ENCODE measurements around the gene MRM2. TPM values are rescaled to one million over a fixed set of nuclear protein-coding genes. Genes with fewer than 3 reads are reported as not detected.
A peak's percentile ranks its signal among the peaks of the same experiment; 100 is the strongest.
"Not testable (repeated sequence)": the region's sequence is repeated elsewhere in the genome, so short reads cannot be mapped to it uniquely, and the experiment has no call there.

MRM2 gene
- total RNA-seq, 1 experiment from 2014 or later: 32.1 TPM

- peaks cover 25% of the 10 kb centered on the region for H3K36me3 Mint-ChIP-seq (ENCODE audit: insufficient read depth, unreplicated experiment)
- no peaks in the 10 kb centered on the region for H3K27me3 Mint-ChIP-seq (ENCODE audit: insufficient read depth, unreplicated experiment)
- peak; percentile 31 for DNase-seq (ENCODE audit: unreplicated experiment)
- intact Hi-C loops (cut with micrococcal nuclease): no loop called here
- H3K4me1 Mint-ChIP-seq (ENCODE audit: insufficient read depth, unreplicated experiment): no peaks in the 10 kb centered on the region
- ChIA-PET POLR2A (interaction anchor here (1.6 kb wide), 1 partner anchor 84 kb away, joined by 4 read pairs; the partner anchor contains the start of gene EIF3B), CTCF (interaction anchor here (0.6 kb wide), 1 partner anchor 715 kb away, joined by 3 read pairs; no protein-coding TSS in a partner anchor)
- BruUV-seq (replicated peaks): no TSS peak
- no peak overlapping the region for H3K27ac Mint-ChIP-seq (ENCODE audit: low read depth, unreplicated experiment)
- H3K9me3 Mint-ChIP-seq (ENCODE audit: unreplicated experiment): no peaks in the 10 kb centered on the region
- no peak for TF ChIP-seq CTCF (IDR thresholded peaks at IDR 0.05; ENCODE audit: unreplicated experiment)
- no peak overlapping the region for H3K4me3 Mint-ChIP-seq (ENCODE audit: unreplicated experiment)
Measured at GRCh38 chr7:2269991-2270460, 28.0 kb upstream of the MRM2 start.

GRCh38 chr7:2269089-2269990, 27.3 kb upstream of the MRM2 start:
- H3K4me1 Mint-ChIP-seq (ENCODE audit: insufficient read depth, unreplicated experiment); BruUV-seq (replicated peaks); H3K27ac Mint-ChIP-seq (ENCODE audit: low read depth, unreplicated experiment); H3K9me3 Mint-ChIP-seq (ENCODE audit: unreplicated experiment); H3K4me3 Mint-ChIP-seq (ENCODE audit: unreplicated experiment); intact Hi-C loops (cut with micrococcal nuclease); DNase-seq (ENCODE audit: unreplicated experiment); H3K27me3 Mint-ChIP-seq (ENCODE audit: insufficient read depth, unreplicated experiment): not testable (repeated sequence)
- ChIA-PET POLR2A (interaction anchor here (1.6 kb wide), 1 partner anchor 85 kb away, joined by 4 read pairs; the partner anchor contains the start of gene EIF3B), CTCF (interaction anchor here (0.6 kb wide), 1 partner anchor 714 kb away, joined by 3 read pairs; no protein-coding TSS in a partner anchor)
- H3K36me3 Mint-ChIP-seq (ENCODE audit: insufficient read depth, unreplicated experiment): peaks cover 25% of the 10 kb centered on the region

GRCh38 chr7:2266911-2267310, 24.9 kb upstream of the MRM2 start:
- Mint-ChIP-seq H3K9me3 (ENCODE audit: unreplicated experiment) (no peaks in the 10 kb centered on the region), H3K36me3 (ENCODE audit: insufficient read depth, unreplicated experiment) (peaks cover 14% of the 10 kb centered on the region), H3K27me3 (ENCODE audit: insufficient read depth, unreplicated experiment) (no peaks in the 10 kb centered on the region), H3K4me1 (ENCODE audit: insufficient read depth, unreplicated experiment) (no peaks in the 10 kb centered on the region), H3K27ac (ENCODE audit: low read depth, unreplicated experiment) (peak overlapping the region; percentile 27), H3K4me3 (ENCODE audit: unreplicated experiment) (peak overlapping the region; percentile 19)
- CTCF ChIA-PET: interaction anchor here (0.6 to 0.7 kb wide), 2 partner anchors 518 to 688 kb away, joined by 3 to 4 read pairs; no protein-coding TSS in a partner anchor
- TF ChIP-seq CTCF (IDR thresholded peaks at IDR 0.05; ENCODE audit: unreplicated experiment): no peak
- POLR2A ChIA-PET: interaction anchor here (0.6 to 1.4 kb wide), 4 partner anchors 42 to 47 kb away, joined by 3 to 5 read pairs (median 4); partner anchors contain the start of gene SNX8
- no TSS peak for BruUV-seq (replicated peaks)
- peak; percentile 92 for DNase-seq (ENCODE audit: unreplicated experiment)
- intact Hi-C loops (cut with micrococcal nuclease): no loop called here

- ChIA-PET CTCF (interaction anchor here (0.6 to 1.3 kb wide), 2 partner anchors 10 to 16 kb away, joined by 3 to 4 read pairs; no protein-coding TSS in a partner anchor), POLR2A (no interaction called here)
- Mint-ChIP-seq H3K4me3 (ENCODE audit: unreplicated experiment) (no peak overlapping the region), H3K27ac (ENCODE audit: low read depth, unreplicated experiment) (no peak overlapping the region), H3K4me1 (ENCODE audit: insufficient read depth, unreplicated experiment) (peaks cover 6% of the 10 kb centered on the region), H3K9me3 (ENCODE audit: unreplicated experiment) (no peaks in the 10 kb centered on the region), H3K36me3 (ENCODE audit: insufficient read depth, unreplicated experiment) (peaks cover 15% of the 10 kb centered on the region), H3K27me3 (ENCODE audit: insufficient read depth, unreplicated experiment) (no peaks in the 10 kb centered on the region)
- TF ChIP-seq CTCF (IDR thresholded peaks at IDR 0.05; ENCODE audit: unreplicated experiment): no peak
- no peak for DNase-seq (ENCODE audit: unreplicated experiment)
- no TSS peak for BruUV-seq (replicated peaks)
- intact Hi-C loops (cut with micrococcal nuclease): no loop called here
Measured at GRCh38 chr7:2264158-2264557, 22.2 kb upstream of the MRM2 start.

All from MCF 10A (cell line).